ENCODE measurements around the gene SMIM44. TPM values are rescaled to one million over a fixed set of nuclear protein-coding genes. Genes with fewer than 3 reads are reported as not detected.

SMIM44 gene
- total RNA-seq, 1 donor from 2014 or later = not detected

GRCh38 chr19:3521104-3521445 is 37.8 kb upstream of the SMIM44 start:
- Mint-ChIP-seq H3K27me3 (ENCODE audit: unreplicated experiment) (peaks cover 6% of the 10 kb centered on the region), H3K4me1 (ENCODE audit: low read depth, unreplicated experiment) (peaks cover 21% of the 10 kb centered on the region), H3K9me3 (ENCODE audit: unreplicated experiment) (peaks cover 10% of the 10 kb centered on the region), H3K36me3 (ENCODE audit: unreplicated experiment) (peaks cover 5% of the 10 kb centered on the region), H3K4me3 (ENCODE audit: unreplicated experiment) (peak overlapping the region; percentile 21), H3K27ac (ENCODE audit: unreplicated experiment) (no peak overlapping the region)
- no peak for DNase-seq
- no peak for TF ChIP-seq CTCF (IDR thresholded peaks at IDR 0.05; ENCODE audit: partially characterized antibody, unreplicated experiment)

- peaks cover 10% of the 10 kb centered on the region for H3K9me3 Mint-ChIP-seq (ENCODE audit: unreplicated experiment)
- no peak overlapping the region for H3K27ac Mint-ChIP-seq (ENCODE audit: unreplicated experiment)
- no peak overlapping the region for H3K4me3 Mint-ChIP-seq (ENCODE audit: unreplicated experiment)
- peaks cover 5% of the 10 kb centered on the region for H3K36me3 Mint-ChIP-seq (ENCODE audit: unreplicated experiment)
- no peak for TF ChIP-seq CTCF (IDR thresholded peaks at IDR 0.05; ENCODE audit: partially characterized antibody, unreplicated experiment)
- H3K4me1 Mint-ChIP-seq (ENCODE audit: low read depth, unreplicated experiment) = peaks cover 24% of the 10 kb centered on the region
- peak; percentile 14 for DNase-seq
- H3K27me3 Mint-ChIP-seq (ENCODE audit: unreplicated experiment) = peaks cover 6% of the 10 kb centered on the region
Observed at GRCh38 chr19:3520166-3521103, 37.2 kb upstream of the SMIM44 start.

GRCh38 chr19:3519126-3519525 is 35.9 kb upstream of the SMIM44 start:
- no peak overlapping the region for H3K27ac Mint-ChIP-seq (ENCODE audit: unreplicated experiment)
- peaks cover 25% of the 10 kb centered on the region for H3K4me1 Mint-ChIP-seq (ENCODE audit: low read depth, unreplicated experiment)
- H3K27me3 Mint-ChIP-seq (ENCODE audit: unreplicated experiment) = peaks cover 6% of the 10 kb centered on the region
- TF ChIP-seq CTCF (IDR thresholded peaks at IDR 0.05; ENCODE audit: partially characterized antibody, unreplicated experiment) = no peak
- H3K4me3 Mint-ChIP-seq (ENCODE audit: unreplicated experiment) = no peak overlapping the region
- peaks cover 5% of the 10 kb centered on the region for H3K36me3 Mint-ChIP-seq (ENCODE audit: unreplicated experiment)
- peaks cover 7% of the 10 kb centered on the region for H3K9me3 Mint-ChIP-seq (ENCODE audit: unreplicated experiment)
- no peak for DNase-seq

GRCh38 chr19:3518659-3519058 is 35.4 kb upstream of the SMIM44 start:
- Mint-ChIP-seq H3K27me3 (ENCODE audit: unreplicated experiment) (peaks cover 6% of the 10 kb centered on the region), H3K36me3 (ENCODE audit: unreplicated experiment) (peaks cover 5% of the 10 kb centered on the region), H3K4me3 (ENCODE audit: unreplicated experiment) (no peak overlapping the region), H3K4me1 (ENCODE audit: low read depth, unreplicated experiment) (peaks cover 24% of the 10 kb centered on the region), H3K27ac (ENCODE audit: unreplicated experiment) (no peak overlapping the region), H3K9me3 (ENCODE audit: unreplicated experiment) (peaks cover 7% of the 10 kb centered on the region)
- no peak for TF ChIP-seq CTCF (IDR thresholded peaks at IDR 0.05; ENCODE audit: partially characterized antibody, unreplicated experiment)
- no peak for DNase-seq

GRCh38 chr19:3518255-3518654 is 35.0 kb upstream of the SMIM44 start:
- H3K9me3 Mint-ChIP-seq (ENCODE audit: unreplicated experiment) = peaks cover 7% of the 10 kb centered on the region
- peaks cover 6% of the 10 kb centered on the region for H3K27me3 Mint-ChIP-seq (ENCODE audit: unreplicated experiment)
- no peak overlapping the region for H3K4me3 Mint-ChIP-seq (ENCODE audit: unreplicated experiment)
- H3K27ac Mint-ChIP-seq (ENCODE audit: unreplicated experiment) = no peak overlapping the region
- peaks cover 5% of the 10 kb centered on the region for H3K36me3 Mint-ChIP-seq (ENCODE audit: unreplicated experiment)
- TF ChIP-seq CTCF (IDR thresholded peaks at IDR 0.05; ENCODE audit: partially characterized antibody, unreplicated experiment) = no peak
- DNase-seq = no peak
- H3K4me1 Mint-ChIP-seq (ENCODE audit: low read depth, unreplicated experiment) = peaks cover 25% of the 10 kb centered on the region
